H1 (cell line): ENCODE measurements around the gene UTP20. TPM values are rescaled to one million over a fixed set of nuclear protein-coding genes. Genes with fewer than 3 reads are reported as not detected.

Source experiments
- CTCF ChIA-PET: fragments of 300-600 bp; sonication (Branson Sonifier 250); formaldehyde crosslinking; loops from one replicate; lab custom pipeline; 2021; ENCODE audit not compliant: partially characterized antibody; lab: Charles Lee
- POLR2A ChIA-PET: fragments of 300-600 bp; sonication (Branson Sonifier 250); formaldehyde crosslinking; loops from one replicate; lab custom pipeline; 2021; ENCODE audit warnings: inconsistent platforms; ENCODE audit not compliant: partially characterized antibody; lab: Charles Lee
- DNase-seq, 2 experiments: peaks; one replicate each; pipeline versions ENCODE4 v3.0.0 to v3.0.0-alpha.2; 2010 to 2022; ENCODE audit warnings: low spot score in 2 of 2, low read depth in 1 of 2, mixed read lengths in 1 of 2
- FAIRE-seq: peaks from 2 replicates; lab custom pipeline; 2011; peaks lifted over from hg19 to GRCh38; lab: Jason Lieb, UNC
- H2AFZ ChIP-seq: 2 replicates; pipeline ENCODE4 v1.8.1; 2012; ENCODE audit warnings: low read length, inconsistent platforms
- H2AK5ac ChIP-seq: 2 replicates; pipeline ENCODE4 v1.6.1; 2013; ENCODE audit warnings: low read depth, low read length
- H2BK120ac ChIP-seq: replicated peaks from 2 replicates; pipeline ENCODE3; 2013; ENCODE audit warnings: low read depth, low read length, inconsistent platforms
- H2BK12ac ChIP-seq: 2 replicates; pipeline ENCODE4 v1.6.1; 2013; ENCODE audit warnings: low read depth, low read length
- H2BK15ac ChIP-seq: 2 replicates; pipeline ENCODE4 v1.6.1; 2013; ENCODE audit warnings: low read length
- H2BK20ac ChIP-seq: 2 replicates; pipeline ENCODE4 v1.6.1; 2013; ENCODE audit warnings: low read length
- H2BK5ac ChIP-seq: 2 replicates; pipeline ENCODE4 v1.6.1; 2013; ENCODE audit warnings: low read depth, low read length
- H3K14ac ChIP-seq: 2 replicates; pipeline ENCODE4 v1.6.1; 2013; ENCODE audit warnings: inconsistent platforms; ENCODE audit not compliant: insufficient read length
- H3K18ac ChIP-seq: 2 replicates; pipeline ENCODE4 v1.6.1; 2013; ENCODE audit warnings: low read length; ENCODE audit errors: extremely low read depth
- H3K23ac ChIP-seq: 2 replicates; pipeline ENCODE4 v1.6.1; 2013; ENCODE audit warnings: inconsistent platforms; ENCODE audit not compliant: insufficient read length
- H3K23me2 ChIP-seq: 2 replicates; pipeline ENCODE4 v1.6.1; 2013; ENCODE audit warnings: low read depth, low read length
- H3K27ac ChIP-seq: 2 replicates; pipeline ENCODE4 v1.6.1; 2011; ENCODE audit warnings: low read depth, low read length, inconsistent platforms
- H3K27me3 ChIP-seq, 4 experiments: replicated peaks in 1 of 4; 1 replicate in 1 of 4; 2 replicates in 3 of 4; pipeline versions ENCODE4 v1.6.1 to v1.8.1; 2011 to 2013; ENCODE audit warnings: low read length in 3 of 4, mild to moderate bottlenecking in 3 of 4, inconsistent platforms in 2 of 4, mixed read lengths in 2 of 4, moderate library complexity in 1 of 4; ENCODE audit not compliant: control insufficient read depth in 3 of 4, insufficient read depth in 3 of 4; ENCODE audit errors: extremely low read depth in 1 of 4
- H3K36me3 ChIP-seq, 4 experiments: 2 replicates each; pipeline versions ENCODE4 v1.6.1 to v1.8.1; 2011 to 2013; ENCODE audit warnings: mild to moderate bottlenecking in 4 of 4, low read length in 3 of 4, moderate library complexity in 2 of 4, control low read depth in 1 of 4, inconsistent platforms in 1 of 4; ENCODE audit not compliant: insufficient read depth in 4 of 4, control insufficient read depth in 2 of 4
- H3K4ac ChIP-seq: replicated peaks from 2 replicates; pipeline ENCODE3; 2013; ENCODE audit warnings: low read length, low read depth, mixed read lengths, inconsistent platforms; ENCODE audit not compliant: insufficient read length
- H3K4me1 ChIP-seq, 4 experiments: replicated peaks in 1 of 4; 1 replicate in 1 of 4; 2 replicates in 3 of 4; pipeline versions ENCODE4 v1.6.1 to v1.8.1; 2011 to 2013; ENCODE audit warnings: low read length in 3 of 4, inconsistent platforms in 2 of 4, mixed read lengths in 1 of 4; ENCODE audit not compliant: insufficient read depth in 4 of 4, control insufficient read depth in 3 of 4
- H3K4me2 ChIP-seq, 2 experiments: 2 replicates each; pipeline versions ENCODE4 v1.6.1 to v1.8.1; 2011 to 2013; ENCODE audit warnings: low read depth in 2 of 2, low read length in 2 of 2, control low read depth in 1 of 2, inconsistent platforms in 1 of 2, mild to moderate bottlenecking in 1 of 2; ENCODE audit not compliant: insufficient read depth in 1 of 2
- H3K4me3 ChIP-seq, 4 experiments: fragments of 200-600, 300-600 bp in 1 of 4; sonication (generic), shearing (Covaris generic), sonication (Bioruptor Twin) in 1 of 4; 2 replicates each; pipeline versions ENCODE4 v1.5.1 to v1.8.1; 2011 to 2016; ENCODE audit warnings: low read length in 4 of 4, low read depth in 3 of 4, control low read depth in 2 of 4, inconsistent platforms in 2 of 4, mild to moderate bottlenecking in 2 of 4, mixed read lengths in 1 of 4, moderate library complexity in 1 of 4; ENCODE audit not compliant: insufficient read depth in 2 of 4; ENCODE audit errors: extremely low read depth in 1 of 4
- H3K56ac ChIP-seq: replicated peaks from 2 replicates; pipeline ENCODE3; 2013; ENCODE audit warnings: low read depth, mild to moderate bottlenecking, mixed read lengths, low read length, inconsistent platforms; ENCODE audit not compliant: insufficient read length
- H3K79me1 ChIP-seq: 2 replicates; pipeline ENCODE4 v1.6.1; 2013; ENCODE audit warnings: low read depth, low read length, control low read depth
- H3K79me2 ChIP-seq, 2 experiments: 2 replicates each; pipeline versions ENCODE4 v1.6.1 to v1.8.1; 2012 to 2013; ENCODE audit warnings: low read length in 2 of 2, mild to moderate bottlenecking in 2 of 2, inconsistent platforms in 1 of 2; ENCODE audit not compliant: insufficient read depth in 2 of 2, control insufficient read depth in 1 of 2
- H3K9ac ChIP-seq, 4 experiments: replicated peaks in 1 of 4; 1 replicate in 1 of 4; 2 replicates in 3 of 4; pipeline versions ENCODE4 v1.6.1 to v1.8.1; 2011 to 2013; ENCODE audit warnings: low read depth in 3 of 4, low read length in 3 of 4, control low read depth in 2 of 4, mild to moderate bottlenecking in 2 of 4, moderate library complexity in 2 of 4, inconsistent platforms in 1 of 4; ENCODE audit errors: extremely low read depth in 1 of 4
- H3K9me3 ChIP-seq, 2 experiments: 2 replicates each; pipeline versions ENCODE4 v1.6.1 to v1.8.1; 2012 to 2013; ENCODE audit warnings: mild to moderate bottlenecking in 2 of 2, moderate library complexity in 2 of 2, control low read depth in 1 of 2, inconsistent platforms in 1 of 2, low read depth in 1 of 2, low read length in 1 of 2, mixed read lengths in 1 of 2; ENCODE audit not compliant: insufficient read depth in 2 of 2
- H4K20me1 ChIP-seq, 2 experiments: replicated peaks in 1 of 2; 2 replicates each; pipeline versions ENCODE3 to v1.8.1; 2011 to 2013; ENCODE audit warnings: inconsistent platforms in 2 of 2, low read length in 2 of 2, mild to moderate bottlenecking in 1 of 2; ENCODE audit not compliant: insufficient read depth in 2 of 2, control insufficient read depth in 1 of 2
- H4K5ac ChIP-seq: 2 replicates; pipeline ENCODE4 v1.6.1; 2013; ENCODE audit warnings: low read length, low read depth, mixed read lengths, inconsistent platforms; ENCODE audit not compliant: insufficient read length
- H4K8ac ChIP-seq: 2 replicates; pipeline ENCODE4 v1.8.0; 2013; ENCODE audit warnings: mild to moderate bottlenecking, moderate library complexity, low read length, inconsistent platforms; ENCODE audit not compliant: insufficient read depth; ENCODE audit errors: extremely low read depth
- H4K91ac ChIP-seq: replicated peaks from 2 replicates; pipeline ENCODE3; 2013; ENCODE audit warnings: low read length, mixed read lengths, inconsistent platforms; ENCODE audit not compliant: insufficient read length
- MAFK ChIP-seq: IDR thresholded peaks from 2 replicates; pipeline ENCODE4 v1.6.1; 2012; ENCODE audit warnings: low read depth, mild to moderate bottlenecking, improper control_type of control experiment, low read length
- RAD21 ChIP-seq, 2 experiments: IDR thresholded peaks in 1 of 2; conservative IDR thresholded peaks in 1 of 2; 2 replicates each; pipeline ENCODE4 v1.6.1; 2011; ENCODE audit warnings: low read depth in 2 of 2, low read length in 2 of 2, improper control_type of control experiment in 1 of 2, inconsistent platforms in 1 of 2, mild to moderate bottlenecking in 1 of 2, moderate library complexity in 1 of 2
- SP1 ChIP-seq: IDR thresholded peaks from 2 replicates; pipeline ENCODE4 v1.6.1; 2011; ENCODE audit warnings: low read depth, low read length
- WGBS, 2 experiments: shearing (Covaris generic) in 1 of 2; methylation state at CpG; one replicate each; pipeline versions ENCODE4 v1.1.6 to v1.1.7; 2013 to 2015; ENCODE audit warnings: low lambda C conversion rate in 2 of 2, mixed read lengths in 2 of 2, inconsistent platforms in 1 of 2, low coverage in 1 of 2, missing lambda C conversion rate in 1 of 2; ENCODE audit not compliant: insufficient replicate concordance in 2 of 2, insufficient coverage in 1 of 2, insufficient read length in 1 of 2; ENCODE audit errors: extremely low coverage in 1 of 2, missing lambda C conversion rate in 1 of 2; 5-methylcytosine and 5-hydroxymethylcytosine counted together
- polyA plus RNA-seq, 7 experiments: library from polyadenylated mRNA; depleted of rRNA in 3 of 7; stranded (reverse) in 5 of 7; unstranded in 2 of 7; fragments of >200 nt in 5 of 7; fragments of 200-250 nt in 2 of 7; gene quantifications; 1 replicate in 5 of 7; 2 replicates in 1 of 7; 4 replicates in 1 of 7; pipeline versions ENCODE4 v1.2.1 to v1.2.3, GENCODE V29; 2011 to 2013; ENCODE audit warnings: missing spikeins in 2 of 7, mixed read lengths in 2 of 7
- total RNA-seq: library from RNA; stranded (reverse); fragmentation: NEBNext Ultra II Directional; extraction: Animal tissue kit (Norgen Biotek cat#: 25700); gene quantifications from 2 replicates; pipeline ENCODE4 v1.2.1, GENCODE V29; 2021
- TF ChIP-seq, protein P1 (sequence below), 3 experiments: IDR thresholded peaks; 1 replicate in 2 of 3; 2 replicates in 1 of 3; pipeline versions ENCODE4 v1.5.1 to v1.6.1; 2011; ENCODE audit warnings: low read length in 3 of 3, mild to moderate bottlenecking in 3 of 3, inconsistent platforms in 2 of 3, low read depth in 1 of 3, moderate library complexity in 1 of 3; ENCODE audit not compliant: insufficient read depth in 1 of 3; ENCODE audit errors: control extremely low read depth in 1 of 3

UTP20 gene
- total and polyA plus RNA-seq, 2 of the 8 experiments (the other 6 are each of a cell fraction or from before 2014, with no cell fraction given), result 8.5 to 48.4 TPM

DNA sequence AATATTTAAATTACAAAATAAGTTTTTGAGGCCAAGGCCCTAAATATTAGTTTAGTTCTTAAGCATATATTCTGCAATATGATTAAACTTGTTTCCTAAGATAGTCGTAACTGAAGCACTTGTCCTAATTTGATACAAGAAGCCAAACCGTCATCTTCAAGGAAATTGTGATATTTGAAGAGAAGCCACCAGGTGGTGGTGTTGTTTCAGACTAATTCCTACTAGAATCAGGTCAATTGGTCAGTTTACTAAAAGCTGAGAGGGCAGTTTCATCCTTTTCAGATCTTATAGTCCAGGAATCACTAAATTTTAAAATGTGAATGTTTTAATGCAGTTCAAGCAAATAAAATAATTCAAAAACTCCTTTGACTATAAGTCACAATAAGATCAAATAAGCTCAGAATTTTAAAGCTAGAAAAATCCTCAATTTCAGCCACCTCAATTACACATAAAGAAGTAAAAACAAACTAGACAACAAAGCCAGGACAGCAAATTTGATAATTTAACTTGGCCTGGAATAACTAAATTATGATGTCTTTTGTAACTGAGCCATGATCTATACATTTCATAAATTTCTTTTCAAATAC is 134.7 kb downstream of the UTP20 start:
- Histone ChIP-seq H3K14ac (no peak overlapping the region), H3K9ac (no peak overlapping the region), H3K4me2 (no peak overlapping the region), H3K4me1 (no peaks in the 10 kb centered on the region), H3K4ac (no peak overlapping the region), H3K4me3 (no peak overlapping the region), H3K56ac (no peak overlapping the region), H3K27ac (no peak overlapping the region), H4K8ac (no peak overlapping the region), H2BK20ac (no peak overlapping the region), H3K36me3 (no peaks in the 10 kb centered on the region), H3K23ac (no peak overlapping the region), H4K20me1 (no peaks in the 10 kb centered on the region), H3K9me3 (no peaks in the 10 kb centered on the region), H3K79me1 (no peaks in the 10 kb centered on the region), H2AK5ac (no peak overlapping the region), H2BK120ac (no peak overlapping the region), H4K5ac (no peak overlapping the region), H2BK12ac (no peak overlapping the region), H3K27me3 (no peaks in the 10 kb centered on the region), H3K23me2 (no peaks in the 10 kb centered on the region), H2BK15ac (no peak overlapping the region), H3K79me2 (no peaks in the 10 kb centered on the region), H3K18ac (no peak overlapping the region), H2AFZ (no peak overlapping the region), H2BK5ac (no peak overlapping the region), H4K91ac (no peak overlapping the region)
- peak; percentile 75 for FAIRE-seq
- POLR2A ChIA-PET, result no interaction called here
- peak; percentile 84 for TF ChIP-seq RAD21 (IDR thresholded peaks at IDR 0.05 in 1 of 2, conservative IDR thresholded peaks at IDR 0.05 in 1 of 2; ENCODE audit: low read depth in 2 of 2, low read length in 2 of 2)
- TF ChIP-seq, protein P1, sequence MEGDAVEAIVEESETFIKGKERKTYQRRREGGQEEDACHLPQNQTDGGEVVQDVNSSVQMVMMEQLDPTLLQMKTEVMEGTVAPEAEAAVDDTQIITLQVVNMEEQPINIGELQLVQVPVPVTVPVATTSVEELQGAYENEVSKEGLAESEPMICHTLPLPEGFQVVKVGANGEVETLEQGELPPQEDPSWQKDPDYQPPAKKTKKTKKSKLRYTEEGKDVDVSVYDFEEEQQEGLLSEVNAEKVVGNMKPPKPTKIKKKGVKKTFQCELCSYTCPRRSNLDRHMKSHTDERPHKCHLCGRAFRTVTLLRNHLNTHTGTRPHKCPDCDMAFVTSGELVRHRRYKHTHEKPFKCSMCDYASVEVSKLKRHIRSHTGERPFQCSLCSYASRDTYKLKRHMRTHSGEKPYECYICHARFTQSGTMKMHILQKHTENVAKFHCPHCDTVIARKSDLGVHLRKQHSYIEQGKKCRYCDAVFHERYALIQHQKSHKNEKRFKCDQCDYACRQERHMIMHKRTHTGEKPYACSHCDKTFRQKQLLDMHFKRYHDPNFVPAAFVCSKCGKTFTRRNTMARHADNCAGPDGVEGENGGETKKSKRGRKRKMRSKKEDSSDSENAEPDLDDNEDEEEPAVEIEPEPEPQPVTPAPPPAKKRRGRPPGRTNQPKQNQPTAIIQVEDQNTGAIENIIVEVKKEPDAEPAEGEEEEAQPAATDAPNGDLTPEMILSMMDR (IDR thresholded peaks at IDR 0.05; ENCODE audit: control extremely low read depth in 1 of 3, insufficient read depth in 1 of 3, low read depth in 1 of 3, low read length in 3 of 3), result peak in 2 of 3 experiments; percentile 47 to 61; a peak in 2 of 4 replicates
- TF ChIP-seq SP1, result no peak
- TF ChIP-seq MAFK, result peak; percentile 76
- DNase-seq, result no peak
- WGBS, 2 experiments, result 39% methylated on average over 2 of the region's 2 CpGs; no CpG with 5 or more reads in 1 of the 2 experiments
- CTCF ChIA-PET, result interaction anchor here (0.7 to 1.0 kb wide), 8 partner anchors 12 to 429 kb away, joined by 3 to 7 read pairs (median 3); no protein-coding TSS in a partner anchor
